GM18517 (cell line): ENCODE results near the gene OR2W3.

Experiments
- ATAC-seq: cut with Tn5 transposase; IDR thresholded peaks from one replicate; pipeline ENCODE4 v1.9.1; 2021; ENCODE audit warnings: mild to moderate bottlenecking, moderate library complexity; ENCODE audit not compliant: unreplicated experiment

The OR2W3 gene

DNA sequence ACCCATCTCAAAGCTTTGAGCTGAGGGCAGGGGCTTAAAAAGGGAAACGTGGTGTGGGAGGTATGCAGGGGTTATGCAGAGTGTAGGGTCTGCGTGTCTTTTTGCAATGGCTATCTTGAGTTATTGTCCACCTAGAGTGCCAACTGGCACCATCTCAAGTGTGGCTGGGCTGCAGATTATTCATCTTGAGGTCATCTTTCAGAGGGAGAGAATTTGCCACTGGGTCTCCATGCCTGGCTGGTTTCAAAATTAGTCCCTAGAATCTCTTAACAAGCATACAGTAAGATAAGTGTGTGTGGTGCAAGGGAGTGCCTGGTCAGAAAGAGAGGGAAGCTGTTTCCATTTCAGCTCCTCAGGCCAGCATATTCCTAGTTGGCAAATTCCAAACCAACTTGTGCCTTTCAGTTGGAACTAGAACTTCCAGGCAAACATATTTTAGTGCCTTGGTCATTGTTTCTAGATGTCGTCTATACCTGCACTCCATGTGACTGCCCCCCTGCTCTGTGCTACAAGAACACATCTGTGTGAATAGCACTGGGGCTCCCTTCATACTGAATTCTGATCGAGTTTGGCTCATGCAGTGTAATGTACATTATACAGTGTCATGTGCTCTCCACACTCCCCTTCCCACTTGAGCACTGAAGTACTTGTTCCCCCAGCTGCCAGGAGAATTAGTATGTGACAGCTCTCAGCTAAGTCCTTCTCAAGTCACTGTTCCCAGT is 19.7 kb downstream of the OR2W3 start:
- no peak for ATAC-seq

DNA sequence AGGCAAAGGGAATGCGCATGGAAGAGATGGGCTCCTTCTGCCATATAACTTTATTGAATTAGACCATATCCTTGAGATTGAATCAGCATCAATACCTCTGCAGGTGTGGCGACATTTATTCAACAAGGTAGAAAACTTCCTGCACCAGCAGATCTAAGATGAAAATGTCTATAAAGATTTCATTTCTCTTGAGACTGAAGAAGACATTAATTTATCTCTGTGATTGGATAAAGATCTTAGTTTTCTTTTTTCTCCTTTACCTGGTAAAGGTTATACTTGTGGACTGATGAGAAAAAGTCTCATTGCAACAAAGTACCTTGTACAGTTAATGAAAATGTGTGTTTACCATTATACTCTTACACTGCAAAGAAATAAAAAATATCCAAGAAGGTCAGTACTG is 24.6 kb downstream of the OR2W3 start, which contains the start of gene OR2T8:
TSS of gene OR2T8 (plus strand) at position 301 of the 400 bp plus-strand sequence. CDS start 766 bp downstream, outside the sequence.
- ATAC-seq = no peak

DNA sequence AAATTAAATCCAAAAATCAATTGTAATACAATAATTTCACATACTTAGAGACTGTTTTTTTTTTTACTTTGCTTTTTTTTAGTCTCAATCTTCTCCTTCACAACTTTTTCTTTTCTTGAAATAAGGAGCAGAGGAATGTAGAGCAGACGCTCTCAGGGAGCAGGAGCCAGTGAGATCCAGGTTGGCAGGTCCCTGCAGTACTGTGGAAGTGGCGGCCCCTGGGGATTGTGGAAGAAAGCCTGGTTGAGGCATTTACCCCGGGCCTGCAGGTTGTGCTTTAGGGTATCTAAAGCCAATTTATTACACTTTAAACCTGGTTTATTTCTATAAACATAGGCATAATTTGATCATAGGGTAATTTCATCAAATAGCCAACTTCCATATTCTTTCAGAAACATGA is 28.6 kb downstream of the OR2W3 start:
- no peak for ATAC-seq

GRCh38 chr1:247924868-247925267 is 29.5 kb downstream of the OR2W3 start, which contains the start of gene OR2AJ1:
Gene OR2AJ1, plus strand, starts transcription at chr1:247924889. Its CDS starts 8,880 bp downstream, at chr1:247933769.
- no peak for ATAC-seq

- ATAC-seq = no peak
These were observed 38.6 kb downstream of the OR2W3 start for GRCh38 chr1:247933989-247934388.

- ATAC-seq = no peak
These were observed 40.4 kb downstream of the OR2W3 start for GRCh38 chr1:247935781-247936180.

GRCh38 chr1:247936415-247936814 is 41.0 kb downstream of the OR2W3 start:
- no peak for ATAC-seq

- ATAC-seq = peak; percentile 100
These were observed 41.8 kb downstream of the OR2W3 start for GRCh38 chr1:247936965-247937734.

- no peak for ATAC-seq
These were observed 47.2 kb downstream of the OR2W3 start for GRCh38 chr1:247942624-247943023.
